ENCODE results near the gene GMDS.
A peak's percentile ranks its signal among the peaks of the same experiment; 100 is the strongest.

Gene GMDS

DNA sequence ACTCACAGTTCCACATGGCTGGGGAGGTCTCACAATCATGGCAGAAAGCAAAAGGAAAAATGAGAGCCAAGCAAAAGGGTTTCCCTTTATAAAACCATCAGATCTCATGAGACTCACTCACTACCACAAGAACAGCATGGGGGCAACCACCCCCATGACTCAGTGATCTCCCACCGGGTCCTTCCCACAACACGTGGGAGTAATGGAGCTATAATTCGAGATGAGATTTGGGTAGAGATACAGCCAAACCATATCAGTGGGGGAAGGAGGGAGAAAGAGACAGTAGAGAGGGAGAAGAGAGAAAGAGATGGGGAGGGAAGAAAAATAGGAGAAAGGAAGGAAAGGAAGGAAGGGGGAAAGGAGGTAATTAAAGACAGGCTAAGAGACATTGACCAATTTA is 30.1 kb downstream of the GMDS start:
- Histone ChIP-seq H3K4me3 (ENCODE audit: insufficient read depth, low read depth, low read length, poor library complexity, severe bottlenecking) (no peak overlapping the region), H3K27ac (ENCODE audit: insufficient read depth, low read length, poor library complexity, severe bottlenecking) (no peak overlapping the region), H3K27me3 (replicated peaks; ENCODE audit: control insufficient read depth, insufficient read depth, low read length, poor library complexity, severe bottlenecking) (no peaks in the 10 kb centered on the region), H3K36me3 (ENCODE audit: control insufficient read depth, insufficient read depth, low read length) (no peaks in the 10 kb centered on the region), H3K9me3 (ENCODE audit: control insufficient read depth, low read length) (no peaks in the 10 kb centered on the region), H3K4me1 (ENCODE audit: control insufficient read depth, insufficient read depth, low read length, poor library complexity, severe bottlenecking) (no peaks in the 10 kb centered on the region)
- no peak for DNase-seq

GRCh38 chr6:2213086-2213485 is 32.3 kb downstream of the GMDS start:
- no peak overlapping the region for H3K4me3 ChIP-seq (ENCODE audit: insufficient read depth, low read depth, low read length, poor library complexity, severe bottlenecking)
- DNase-seq: no peak
- no peaks in the 10 kb centered on the region for H3K27me3 ChIP-seq (replicated peaks; ENCODE audit: control insufficient read depth, insufficient read depth, low read length, poor library complexity, severe bottlenecking)
- H3K4me1 ChIP-seq (ENCODE audit: control insufficient read depth, insufficient read depth, low read length, poor library complexity, severe bottlenecking): no peaks in the 10 kb centered on the region
- H3K27ac ChIP-seq (ENCODE audit: insufficient read depth, low read length, poor library complexity, severe bottlenecking): no peak overlapping the region
- no peaks in the 10 kb centered on the region for H3K36me3 ChIP-seq (ENCODE audit: control insufficient read depth, insufficient read depth, low read length)
- no peaks in the 10 kb centered on the region for H3K9me3 ChIP-seq (ENCODE audit: control insufficient read depth, low read length)

- Histone ChIP-seq H3K36me3 (ENCODE audit: control insufficient read depth, insufficient read depth, low read length) (no peaks in the 10 kb centered on the region), H3K9me3 (ENCODE audit: control insufficient read depth, low read length) (no peaks in the 10 kb centered on the region), H3K27me3 (replicated peaks; ENCODE audit: control insufficient read depth, insufficient read depth, low read length, poor library complexity, severe bottlenecking) (no peaks in the 10 kb centered on the region), H3K4me3 (ENCODE audit: insufficient read depth, low read depth, low read length, poor library complexity, severe bottlenecking) (no peak overlapping the region), H3K27ac (ENCODE audit: insufficient read depth, low read length, poor library complexity, severe bottlenecking) (no peak overlapping the region), H3K4me1 (ENCODE audit: control insufficient read depth, insufficient read depth, low read length, poor library complexity, severe bottlenecking) (no peaks in the 10 kb centered on the region)
- no peak for DNase-seq
These were observed 36.1 kb downstream of the GMDS start for GRCh38 chr6:2209226-2209809.

DNA sequence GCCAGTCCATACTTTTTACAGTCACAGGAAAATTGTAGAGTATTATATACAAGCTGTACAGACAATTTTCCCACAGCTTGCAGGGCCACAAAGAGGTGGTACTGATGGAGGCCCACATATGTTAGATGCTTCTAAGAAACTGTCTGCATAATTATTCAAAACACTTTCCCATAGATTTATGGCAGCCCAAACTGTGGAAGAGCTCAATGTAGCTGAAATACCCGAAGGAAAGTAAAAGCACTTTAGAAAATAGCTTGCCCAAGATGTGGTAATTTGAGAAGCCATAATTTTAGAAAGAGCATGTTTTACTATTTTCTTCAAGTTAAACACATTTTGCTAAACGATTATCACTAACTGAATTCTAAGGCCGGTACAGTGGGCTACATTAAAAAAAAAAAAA is 36.9 kb downstream of the GMDS start:
- no peaks in the 10 kb centered on the region for H3K36me3 ChIP-seq (ENCODE audit: control insufficient read depth, insufficient read depth, low read length)
- no peaks in the 10 kb centered on the region for H3K9me3 ChIP-seq (ENCODE audit: control insufficient read depth, low read length)
- no peak for DNase-seq
- no peak overlapping the region for H3K27ac ChIP-seq (ENCODE audit: insufficient read depth, low read length, poor library complexity, severe bottlenecking)
- no peaks in the 10 kb centered on the region for H3K27me3 ChIP-seq (replicated peaks; ENCODE audit: control insufficient read depth, insufficient read depth, low read length, poor library complexity, severe bottlenecking)
- no peak overlapping the region for H3K4me3 ChIP-seq (ENCODE audit: insufficient read depth, low read depth, low read length, poor library complexity, severe bottlenecking)
- H3K4me1 ChIP-seq (ENCODE audit: control insufficient read depth, insufficient read depth, low read length, poor library complexity, severe bottlenecking): no peaks in the 10 kb centered on the region

- Histone ChIP-seq H3K36me3 (ENCODE audit: control insufficient read depth, insufficient read depth, low read length) (no peaks in the 10 kb centered on the region), H3K4me1 (ENCODE audit: control insufficient read depth, insufficient read depth, low read length, poor library complexity, severe bottlenecking) (no peaks in the 10 kb centered on the region), H3K27ac (ENCODE audit: insufficient read depth, low read length, poor library complexity, severe bottlenecking) (no peak overlapping the region), H3K27me3 (replicated peaks; ENCODE audit: control insufficient read depth, insufficient read depth, low read length, poor library complexity, severe bottlenecking) (no peaks in the 10 kb centered on the region), H3K4me3 (ENCODE audit: insufficient read depth, low read depth, low read length, poor library complexity, severe bottlenecking) (no peak overlapping the region), H3K9me3 (ENCODE audit: control insufficient read depth, low read length) (no peaks in the 10 kb centered on the region)
- no peak for DNase-seq
These were observed 40.0 kb downstream of the GMDS start for GRCh38 chr6:2205396-2205795.

DNA sequence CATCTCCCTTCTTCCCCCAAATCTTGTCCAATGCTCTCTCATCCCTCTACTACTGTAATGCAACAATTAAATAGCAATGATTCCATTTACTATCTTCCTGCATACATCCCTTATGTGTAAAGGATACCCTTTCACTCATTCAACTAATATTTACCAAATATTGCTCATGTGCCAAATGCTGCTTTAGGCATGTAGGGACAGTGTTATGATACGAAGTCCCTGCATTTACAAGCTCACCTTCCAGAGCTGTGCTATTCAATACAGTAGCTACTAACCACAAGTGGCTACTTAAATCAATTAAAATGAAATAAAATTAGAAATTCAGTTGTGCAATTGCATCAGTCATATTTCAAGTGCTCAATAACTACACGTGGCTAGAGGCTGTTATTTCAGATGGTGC is 41.1 kb downstream of the GMDS start:
- no peaks in the 10 kb centered on the region for H3K9me3 ChIP-seq (ENCODE audit: control insufficient read depth, low read length)
- no peaks in the 10 kb centered on the region for H3K4me1 ChIP-seq (ENCODE audit: control insufficient read depth, insufficient read depth, low read length, poor library complexity, severe bottlenecking)
- H3K4me3 ChIP-seq (ENCODE audit: insufficient read depth, low read depth, low read length, poor library complexity, severe bottlenecking): no peak overlapping the region
- no peak overlapping the region for H3K27ac ChIP-seq (ENCODE audit: insufficient read depth, low read length, poor library complexity, severe bottlenecking)
- DNase-seq: no peak
- no peaks in the 10 kb centered on the region for H3K27me3 ChIP-seq (replicated peaks; ENCODE audit: control insufficient read depth, insufficient read depth, low read length, poor library complexity, severe bottlenecking)
- H3K36me3 ChIP-seq (ENCODE audit: control insufficient read depth, insufficient read depth, low read length): no peaks in the 10 kb centered on the region

- Histone ChIP-seq H3K4me3 (ENCODE audit: insufficient read depth, low read depth, low read length, poor library complexity, severe bottlenecking) (no peak overlapping the region), H3K36me3 (ENCODE audit: control insufficient read depth, insufficient read depth, low read length) (no peaks in the 10 kb centered on the region), H3K27me3 (replicated peaks; ENCODE audit: control insufficient read depth, insufficient read depth, low read length, poor library complexity, severe bottlenecking) (no peaks in the 10 kb centered on the region), H3K27ac (ENCODE audit: insufficient read depth, low read length, poor library complexity, severe bottlenecking) (no peak overlapping the region), H3K4me1 (ENCODE audit: control insufficient read depth, insufficient read depth, low read length, poor library complexity, severe bottlenecking) (no peaks in the 10 kb centered on the region), H3K9me3 (ENCODE audit: control insufficient read depth, low read length) (no peaks in the 10 kb centered on the region)
- DNase-seq: no peak
These were observed 42.1 kb downstream of the GMDS start for GRCh38 chr6:2203264-2203663.

- no peak for DNase-seq
- no peaks in the 10 kb centered on the region for H3K9me3 ChIP-seq (ENCODE audit: control insufficient read depth, low read length)
- H3K4me1 ChIP-seq (ENCODE audit: control insufficient read depth, insufficient read depth, low read length, poor library complexity, severe bottlenecking): no peaks in the 10 kb centered on the region
- no peaks in the 10 kb centered on the region for H3K36me3 ChIP-seq (ENCODE audit: control insufficient read depth, insufficient read depth, low read length)
- H3K27me3 ChIP-seq (replicated peaks; ENCODE audit: control insufficient read depth, insufficient read depth, low read length, poor library complexity, severe bottlenecking): no peaks in the 10 kb centered on the region
- H3K27ac ChIP-seq (ENCODE audit: insufficient read depth, low read length, poor library complexity, severe bottlenecking): no peak overlapping the region
- H3K4me3 ChIP-seq (ENCODE audit: insufficient read depth, low read depth, low read length, poor library complexity, severe bottlenecking): no peak overlapping the region
These were observed 47.4 kb downstream of the GMDS start for GRCh38 chr6:2197984-2198383.

- H3K9me3 ChIP-seq (ENCODE audit: control insufficient read depth, low read length): no peaks in the 10 kb centered on the region
- H3K27me3 ChIP-seq (replicated peaks; ENCODE audit: control insufficient read depth, insufficient read depth, low read length, poor library complexity, severe bottlenecking): no peaks in the 10 kb centered on the region
- no peaks in the 10 kb centered on the region for H3K36me3 ChIP-seq (ENCODE audit: control insufficient read depth, insufficient read depth, low read length)
- no peak for DNase-seq
- no peaks in the 10 kb centered on the region for H3K4me1 ChIP-seq (ENCODE audit: control insufficient read depth, insufficient read depth, low read length, poor library complexity, severe bottlenecking)
- no peak overlapping the region for H3K4me3 ChIP-seq (ENCODE audit: insufficient read depth, low read depth, low read length, poor library complexity, severe bottlenecking)
- no peak overlapping the region for H3K27ac ChIP-seq (ENCODE audit: insufficient read depth, low read length, poor library complexity, severe bottlenecking)
These were observed 48.2 kb downstream of the GMDS start for GRCh38 chr6:2197177-2197671.

DNA sequence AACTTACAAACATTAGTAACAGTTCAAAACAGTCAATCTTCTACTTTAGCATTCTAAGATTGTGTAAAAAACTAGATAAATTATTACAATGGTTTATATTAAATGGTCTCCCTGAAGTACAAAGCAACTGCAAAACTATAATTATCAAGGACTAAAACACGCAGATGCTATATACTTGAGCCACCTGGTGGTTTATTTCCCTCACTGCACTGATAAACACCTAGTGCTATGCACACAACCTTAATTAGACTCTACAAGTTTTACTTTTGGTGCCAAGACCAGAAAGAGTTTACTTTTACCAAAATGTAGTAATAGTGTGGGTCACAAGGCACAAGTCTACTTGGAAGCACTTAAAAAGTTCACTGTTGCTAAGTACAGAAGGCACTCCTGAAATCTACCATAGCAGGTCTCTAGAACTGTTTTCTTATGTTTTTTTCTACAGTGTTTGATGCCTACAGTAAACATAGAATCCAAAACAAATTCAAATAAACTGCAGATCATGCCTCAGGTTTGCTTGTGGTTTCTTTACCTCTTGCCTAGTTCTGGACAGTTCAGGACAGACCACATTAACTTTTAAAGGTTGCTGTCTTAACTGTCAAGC is 49.2 kb downstream of the GMDS start:
- peak in 1 of 3 donors; percentile 12 for DNase-seq
- H3K27me3 ChIP-seq (replicated peaks; ENCODE audit: control insufficient read depth, insufficient read depth, low read length, poor library complexity, severe bottlenecking): no peaks in the 10 kb centered on the region
- H3K4me1 ChIP-seq (ENCODE audit: control insufficient read depth, insufficient read depth, low read length, poor library complexity, severe bottlenecking): no peaks in the 10 kb centered on the region
- H3K36me3 ChIP-seq (ENCODE audit: control insufficient read depth, insufficient read depth, low read length): no peaks in the 10 kb centered on the region
- no peak overlapping the region for H3K4me3 ChIP-seq (ENCODE audit: insufficient read depth, low read depth, low read length, poor library complexity, severe bottlenecking)
- H3K9me3 ChIP-seq (ENCODE audit: control insufficient read depth, low read length): no peaks in the 10 kb centered on the region
- no peak overlapping the region for H3K27ac ChIP-seq (ENCODE audit: insufficient read depth, low read length, poor library complexity, severe bottlenecking)
